Small intestine (tissue), 7 donors: ENCODE data around the gene GAA. TPM values are rescaled to one million over a fixed set of nuclear protein-coding genes. Genes with fewer than 3 reads are reported as not detected.

Experiments
- DNase-seq, 2 donors: peaks; one replicate each; pipeline versions ENCODE4 v3.0.0 to v3.0.0-alpha.2; 2013
- FAIRE-seq: peaks from 2 replicates; lab custom pipeline; 2012; peaks lifted over from hg19 to GRCh38; lab: Jason Lieb, UNC
- H3K27ac ChIP-seq, 3 donors: one replicate each; pipeline ENCODE4 v1.5.1; 2013; ENCODE audit warnings: low read length in 2 of 3, mild to moderate bottlenecking in 2 of 3, control low read depth in 1 of 3, inconsistent platforms in 1 of 3, low read depth in 1 of 3, moderate library complexity in 1 of 3
- H3K27me3 ChIP-seq, 3 donors: one replicate each; pipeline ENCODE4 v1.6.1; 2013; ENCODE audit warnings: low read length in 3 of 3, inconsistent platforms in 1 of 3; ENCODE audit not compliant: control insufficient read depth in 3 of 3, insufficient read depth in 3 of 3
- H3K36me3 ChIP-seq, 3 donors: one replicate each; pipeline ENCODE4 v1.6.1; 2013; ENCODE audit warnings: low read length in 3 of 3, inconsistent platforms in 1 of 3, low read depth in 1 of 3, mild to moderate bottlenecking in 1 of 3, moderate library complexity in 1 of 3; ENCODE audit not compliant: control insufficient read depth in 3 of 3, insufficient read depth in 2 of 3
- H3K4me1 ChIP-seq, 3 donors: one replicate each; pipeline ENCODE4 v1.6.1; 2013; ENCODE audit warnings: low read length in 2 of 3, inconsistent platforms in 1 of 3, low read depth in 1 of 3, mild to moderate bottlenecking in 1 of 3, moderate library complexity in 1 of 3; ENCODE audit not compliant: control insufficient read depth in 3 of 3, insufficient read depth in 2 of 3
- H3K4me3 ChIP-seq, 3 donors: one replicate each; pipeline ENCODE4 v1.5.1; 2013; ENCODE audit warnings: low read length in 3 of 3, control low read depth in 1 of 3, inconsistent platforms in 1 of 3, low read depth in 1 of 3, mild to moderate bottlenecking in 1 of 3, moderate library complexity in 1 of 3
- H3K9me3 ChIP-seq, 2 donors: one replicate each; pipeline ENCODE4 v1.6.1; 2013; ENCODE audit warnings: low read depth in 1 of 2, low read length in 1 of 2; ENCODE audit not compliant: control insufficient read depth in 2 of 2, insufficient read depth in 1 of 2
- WGBS, 3 donors: extraction: QIAGEN DNeasy Blood & Tissue Kit; methylation state at CpG; one replicate each; pipeline ENCODE4 v1.1.7; 2013; 5-methylcytosine and 5-hydroxymethylcytosine counted together
- polyA plus RNA-seq, 4 donors: library from polyadenylated mRNA; stranded (reverse) in 3 of 4; unstranded in 1 of 4; fragments of 200-250 nt in 3 of 4; fragments of 120-200 nt in 1 of 4; gene quantifications; one replicate each; pipeline versions ENCODE4 v1.2.1 to v1.2.3, GENCODE V29; 2013
- donor health status: healthy with polysubstance abuse.
- donor health status: control.
- donor health status: control.
- donor health status: Bipolar disorder and iron deficiency.
- donor health status: healthy.

The GAA gene
- polyA plus RNA-seq, 4 donors, result 13.2 to 64.4 (median 21.3) TPM

DNA sequence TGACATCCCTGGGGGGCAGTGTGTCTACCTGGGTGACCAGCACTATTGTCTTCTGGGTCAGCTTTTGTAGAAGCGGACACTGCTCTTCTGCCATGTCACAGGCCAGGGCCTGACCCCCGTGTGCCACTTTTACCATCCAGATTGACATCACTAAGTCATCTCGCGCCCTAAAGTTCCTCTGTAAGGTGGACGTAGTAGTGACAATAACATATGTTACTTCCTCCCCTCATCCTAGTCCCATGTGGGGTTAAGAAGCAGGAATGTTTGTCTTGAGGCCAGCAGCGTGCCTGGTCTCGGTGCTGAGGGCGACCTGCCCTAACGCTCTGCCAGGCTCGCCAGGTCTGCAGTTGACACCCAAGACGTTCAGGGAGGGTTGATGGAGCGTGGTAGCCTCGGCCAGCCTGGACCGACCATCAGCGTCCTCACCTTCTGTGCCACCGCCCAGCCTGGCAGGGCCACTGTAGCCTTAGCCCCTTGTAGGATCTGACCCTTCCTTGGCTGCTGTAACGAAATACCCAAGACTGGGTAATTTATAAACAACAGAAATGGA lies 20.7 kb downstream of the GAA start:
- WGBS, 3 donors, result 88 to 90% (median 89%) methylated on average over 17 of the region's 17 CpGs
- DNase-seq (no peak), FAIRE-seq (no peak)

DNA sequence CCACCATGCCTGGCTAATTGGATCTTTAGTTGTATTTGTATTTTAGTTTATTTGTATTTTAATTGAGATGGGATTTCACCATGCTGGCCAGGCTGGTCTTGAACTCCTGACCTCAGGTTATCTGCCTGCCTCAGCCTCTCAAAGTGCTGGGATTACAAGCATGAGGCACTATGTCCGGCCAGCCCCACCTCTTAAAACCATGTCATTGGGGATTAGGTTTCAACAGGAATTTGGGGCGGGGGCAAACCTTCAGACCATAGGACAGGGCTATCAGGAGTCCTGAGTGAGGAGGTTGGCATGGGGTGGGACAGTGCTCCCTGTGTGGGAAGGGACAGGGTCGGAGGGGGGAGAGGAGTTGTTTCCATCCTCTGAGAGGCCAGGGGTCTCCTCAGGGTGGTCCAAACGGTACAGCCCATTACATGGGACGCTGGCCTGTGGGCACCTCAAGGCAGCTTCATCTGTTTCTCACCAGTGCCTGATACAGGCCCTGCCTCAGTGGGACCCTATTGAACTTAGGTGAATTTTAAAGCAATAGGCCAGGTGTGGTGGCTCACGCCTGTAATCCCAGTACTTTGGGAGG lies 21.6 kb downstream of the GAA start:
- 81 to 91% (median 85%) methylated on average over 6 of the region's 6 CpGs for WGBS, 3 donors
- FAIRE-seq, result no peak
- DNase-seq, result no peak
- Histone ChIP-seq H3K4me1 (peaks cover 0 to 4% (median 0%) of the 10 kb centered on the region in 3 donors), H3K27me3 (peaks cover 0 to 4% (median 2%) of the 10 kb centered on the region in 3 donors), H3K9me3 (no peaks in the 10 kb centered on the region), H3K36me3 (peaks cover 0 to 12% (median 0%) of the 10 kb centered on the region in 3 donors), H3K27ac (no peak overlapping the region), H3K4me3 (no peak overlapping the region)

More for the DNA sequence above, 20.7 kb downstream of the GAA start:
- H3K9me3 ChIP-seq, result no peaks in the 10 kb centered on the region
- no peak overlapping the region for H3K27ac ChIP-seq
- peaks cover 0 to 4% (median 2%) of the 10 kb centered on the region in 3 donors for H3K27me3 ChIP-seq
- H3K4me1 ChIP-seq, result peaks cover 0 to 4% (median 0%) of the 10 kb centered on the region in 3 donors
- peaks cover 0 to 20% (median 0%) of the 10 kb centered on the region in 3 donors for H3K36me3 ChIP-seq
- H3K4me3 ChIP-seq, result no peak overlapping the region

DNA sequence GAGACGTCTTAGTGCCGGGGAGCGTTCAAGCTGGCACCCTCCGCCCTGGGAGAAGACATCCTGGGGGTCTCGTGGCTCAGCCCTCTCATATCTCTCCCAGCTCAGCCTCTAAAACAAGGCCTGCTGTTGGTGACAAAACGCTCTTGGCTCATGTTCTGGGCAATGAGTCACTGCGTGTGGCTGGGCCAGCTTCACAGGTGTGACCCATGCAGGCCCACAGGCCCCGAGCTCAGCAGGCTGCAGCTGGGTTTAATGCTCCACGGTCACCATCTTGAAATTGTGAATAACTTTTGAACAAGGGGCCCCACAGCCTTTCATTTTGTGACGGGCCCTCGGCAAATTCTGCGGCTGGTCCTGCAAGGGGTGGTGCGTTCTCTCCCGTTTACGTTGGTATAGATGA lies 22.4 kb downstream of the GAA start:
- DNase-seq (no peak), FAIRE-seq (no peak)
- peaks cover 0 to 5% (median 0%) of the 10 kb centered on the region in 3 donors for H3K36me3 ChIP-seq
- H3K4me1 ChIP-seq, result peaks cover 0 to 4% (median 0%) of the 10 kb centered on the region in 3 donors
- 75 to 79% (median 78%) methylated on average over 15 of the region's 15 CpGs for WGBS, 3 donors
- H3K27me3 ChIP-seq, result peaks cover 0 to 4% (median 2%) of the 10 kb centered on the region in 3 donors
- no peaks in the 10 kb centered on the region for H3K9me3 ChIP-seq
- no peak overlapping the region for H3K27ac ChIP-seq
- no peak overlapping the region for H3K4me3 ChIP-seq

DNA sequence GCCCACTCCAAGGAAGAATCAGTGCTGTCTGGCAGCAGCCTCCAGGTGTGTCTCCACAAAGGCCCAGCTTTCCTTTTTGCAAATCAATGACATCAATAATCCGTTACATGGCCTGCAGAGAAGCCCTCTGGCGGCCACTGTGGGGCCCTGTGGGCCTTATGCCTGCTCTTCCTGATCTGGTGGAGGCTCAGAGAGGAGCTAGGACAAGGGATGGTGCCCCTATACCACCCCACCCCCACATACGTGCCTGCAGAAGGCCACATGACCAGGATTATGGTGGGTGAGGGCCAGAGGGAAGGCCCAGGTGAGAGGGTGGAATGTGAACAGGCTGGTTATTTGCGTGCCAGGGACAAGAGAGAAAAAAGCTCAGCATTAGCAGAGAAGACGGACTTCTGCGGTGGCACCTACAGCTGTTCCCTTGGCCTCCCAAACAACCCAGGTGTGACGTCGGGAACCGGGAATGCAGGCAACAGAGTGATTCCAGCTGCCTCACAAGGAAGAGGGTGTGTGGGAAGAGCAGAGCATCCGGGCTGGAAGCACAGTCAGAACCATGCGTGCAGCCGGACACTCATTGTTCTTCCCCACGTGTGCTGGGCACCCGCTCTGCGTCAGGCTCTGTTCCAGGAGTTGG lies 23.1 kb downstream of the GAA start:
- WGBS, 3 donors, result 47 to 62% (median 58%) methylated on average over 15 of the region's 15 CpGs
- Histone ChIP-seq H3K27me3 (peaks cover 0 to 4% (median 2%) of the 10 kb centered on the region in 3 donors), H3K27ac (no peak overlapping the region), H3K4me1 (peaks cover 0 to 4% (median 0%) of the 10 kb centered on the region in 3 donors), H3K36me3 (peaks cover 0 to 4% (median 0%) of the 10 kb centered on the region in 3 donors), H3K9me3 (no peaks in the 10 kb centered on the region), H3K4me3 (no peak overlapping the region)
- DNase-seq (peak; percentile 39 to 61), FAIRE-seq (no peak)

DNA sequence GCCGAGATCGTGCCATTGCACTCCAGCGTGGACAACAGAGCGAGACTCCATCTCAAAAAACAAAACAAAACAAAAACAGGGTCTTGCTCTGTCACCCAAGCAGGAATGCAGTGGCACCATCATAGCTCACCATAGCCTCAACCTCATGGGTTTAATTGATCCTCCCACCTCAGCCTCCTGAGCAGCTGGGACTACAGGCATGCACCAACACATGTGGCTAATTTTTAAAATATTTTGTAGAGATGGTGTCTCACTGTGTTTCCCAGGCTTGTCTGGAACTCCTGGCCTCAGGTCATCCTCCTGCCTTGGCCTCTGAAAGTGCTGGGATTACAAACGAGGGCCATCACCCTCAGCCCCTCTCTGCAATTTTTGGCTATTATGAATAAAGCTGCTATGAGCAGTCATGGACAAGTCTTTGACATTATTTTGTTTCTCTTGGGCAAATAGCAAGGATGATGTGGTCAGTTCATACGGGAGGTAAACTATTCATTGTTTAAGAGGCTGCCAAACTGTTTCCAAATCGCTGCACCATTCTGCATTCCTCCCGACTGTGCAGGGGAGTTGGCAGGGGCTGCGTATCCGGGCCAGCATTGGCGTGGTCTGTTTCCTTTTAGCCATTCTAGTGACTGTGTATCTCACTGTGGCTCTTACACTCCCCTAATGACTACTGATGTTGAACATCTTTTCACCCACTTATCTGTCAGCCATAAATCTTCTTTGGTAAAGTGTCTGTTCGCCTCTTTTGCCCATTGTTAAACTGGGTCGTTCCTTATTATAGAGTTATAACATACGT lies 24.5 kb downstream of the GAA start:
- no peak for FAIRE-seq
- DNase-seq, result no peak

DNA sequence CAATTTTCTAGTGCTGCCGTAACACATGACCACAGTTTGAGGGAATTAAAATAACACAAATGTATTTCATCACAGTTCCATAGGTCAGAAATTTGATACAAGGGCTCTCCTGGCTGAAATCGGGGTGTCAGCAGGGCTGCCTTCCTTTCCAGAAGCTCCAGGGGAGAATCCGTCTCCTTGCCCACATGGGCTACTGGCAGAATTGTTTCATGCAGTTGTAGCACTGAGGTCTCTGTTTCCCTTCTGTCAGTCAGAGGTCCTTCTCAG lies 25.0 kb downstream of the GAA start:
- no peak for DNase-seq
- Histone ChIP-seq H3K27me3 (peaks cover 0 to 4% (median 2%) of the 10 kb centered on the region in 3 donors), H3K36me3 (no peaks in the 10 kb centered on the region), H3K9me3 (no peaks in the 10 kb centered on the region), H3K4me3 (no peak overlapping the region), H3K4me1 (peaks cover 0 to 4% (median 0%) of the 10 kb centered on the region in 3 donors), H3K27ac (no peak overlapping the region)
- FAIRE-seq, result no peak
- WGBS, 3 donors, result 62 to 72% (median 64%) methylated on average over 3 of the region's 3 CpGs

More for the DNA sequence above, 24.5 kb downstream of the GAA start:
- Histone ChIP-seq H3K27me3 (peaks cover 0 to 4% (median 2%) of the 10 kb centered on the region in 3 donors), H3K4me1 (peaks cover 0 to 4% (median 0%) of the 10 kb centered on the region in 3 donors), H3K27ac (no peak overlapping the region), H3K9me3 (no peaks in the 10 kb centered on the region), H3K4me3 (no peak overlapping the region), H3K36me3 (no peaks in the 10 kb centered on the region)
- 66 to 70% (median 67%) methylated on average over 14 of the region's 14 CpGs for WGBS, 3 donors

DNA sequence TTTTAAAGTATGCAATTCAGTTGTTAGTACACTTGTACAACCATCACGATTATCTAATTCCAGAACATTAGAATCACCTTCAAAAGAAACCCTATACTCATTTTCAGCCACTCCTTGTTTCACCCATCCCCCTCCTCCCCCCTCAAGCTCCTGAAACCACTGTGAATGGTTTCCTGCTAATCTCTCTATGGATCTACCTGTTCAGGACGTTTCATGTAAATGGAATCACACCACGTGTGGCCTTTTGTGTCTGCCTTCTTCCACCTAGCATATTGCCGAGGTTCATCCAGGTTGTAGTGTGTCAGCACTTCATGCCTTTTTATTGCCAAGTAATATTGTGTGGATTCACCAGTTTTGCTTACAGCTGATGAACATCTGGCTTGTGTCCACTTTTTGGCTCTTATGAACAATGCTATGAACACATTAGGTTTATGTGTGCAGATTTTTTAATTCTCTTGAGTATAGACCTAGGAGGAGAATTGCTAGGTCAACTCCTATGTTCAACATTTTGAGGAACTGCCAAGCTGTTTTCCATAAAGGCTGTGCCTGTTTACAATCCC lies 27.7 kb downstream of the GAA start:
- 30 to 35% (median 35%) methylated on average over 4 of the region's 4 CpGs for WGBS, 3 donors
- H3K4me3 ChIP-seq, result no peak overlapping the region
- H3K4me1 ChIP-seq, result peaks cover 0 to 4% (median 0%) of the 10 kb centered on the region in 3 donors
- no peaks in the 10 kb centered on the region for H3K9me3 ChIP-seq
- peaks cover 4 to 14% (median 7%) of the 10 kb centered on the region in 3 donors for H3K36me3 ChIP-seq
- FAIRE-seq (no peak), DNase-seq (no peak)
- H3K27ac ChIP-seq, result no peak overlapping the region
- peaks cover 0 to 4% (median 2%) of the 10 kb centered on the region in 3 donors for H3K27me3 ChIP-seq

DNA sequence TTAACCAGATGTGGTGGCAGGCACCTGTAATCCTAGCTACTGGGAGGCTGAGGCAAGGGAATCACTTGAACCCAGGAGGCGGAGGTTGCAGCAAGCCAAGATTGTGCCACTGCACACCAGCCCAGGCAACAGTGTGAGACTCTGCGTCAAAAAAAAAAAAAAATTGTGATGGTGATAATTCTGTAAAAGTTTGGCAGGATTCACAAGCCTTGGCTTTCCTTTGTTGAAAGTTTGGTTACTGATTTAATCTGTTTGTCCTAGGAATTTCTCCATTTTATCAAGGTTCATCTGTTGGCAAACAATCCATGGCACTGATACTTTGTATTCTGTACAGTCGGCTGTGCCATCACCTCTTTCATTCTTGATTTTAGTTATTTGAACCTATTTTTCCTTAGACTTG lies 29.6 kb downstream of the GAA start:
- no peak overlapping the region for H3K4me3 ChIP-seq
- no peaks in the 10 kb centered on the region for H3K9me3 ChIP-seq
- no peak for FAIRE-seq
- DNase-seq, result no peak
- H3K36me3 ChIP-seq, result peaks cover 15 to 29% (median 15%) of the 10 kb centered on the region in 3 donors
- 72 to 85% (median 75%) methylated on average over 3 of the region's 3 CpGs for WGBS, 3 donors
- no peaks in the 10 kb centered on the region for H3K4me1 ChIP-seq
- no peak overlapping the region for H3K27ac ChIP-seq
- peaks cover 0 to 4% (median 0%) of the 10 kb centered on the region in 3 donors for H3K27me3 ChIP-seq
